ENCODE measurements around the gene GATA2.

Gene GATA2

GRCh38 chr3:128492671-128493569 is at the start of gene GATA2:
GATA2 (minus strand) TSS chr3:128493201; CDS start chr3:128487031, 6,170 bp downstream.
- H3K4me3 ChIP-seq (ENCODE audit: low read depth, low read length), result no peak within 1 kb of the TSS

GRCh38 chr3:128541246-128541645 is 48.2 kb upstream of the GATA2 start:
- no peak for TF ChIP-seq CTCF (IDR thresholded peaks at IDR 0.05; ENCODE audit: low read depth, low read length)
- H3K4me3 ChIP-seq (ENCODE audit: low read depth, low read length), result no peak overlapping the region

More at GRCh38 chr3:128492671-128493569, at the start of gene GATA2:
- TF ChIP-seq CTCF (IDR thresholded peaks at IDR 0.05; ENCODE audit: low read depth, low read length), result no peak

GRCh38 chr3:128539376-128539775 is 46.4 kb upstream of the GATA2 start:
- TF ChIP-seq CTCF (IDR thresholded peaks at IDR 0.05; ENCODE audit: low read depth, low read length), result no peak
- no peak overlapping the region for H3K4me3 ChIP-seq (ENCODE audit: low read depth, low read length)

- H3K4me3 ChIP-seq (ENCODE audit: low read depth, low read length), result no peak overlapping the region
- no peak for TF ChIP-seq CTCF (IDR thresholded peaks at IDR 0.05; ENCODE audit: low read depth, low read length)
Measured at GRCh38 chr3:128537091-128537703, 44.2 kb upstream of the GATA2 start.

- H3K4me3 ChIP-seq (ENCODE audit: low read depth, low read length), result no peak overlapping the region
- no peak for TF ChIP-seq CTCF (IDR thresholded peaks at IDR 0.05; ENCODE audit: low read depth, low read length)
Measured at GRCh38 chr3:128532012-128532983, 39.3 kb upstream of the GATA2 start.

GRCh38 chr3:128524374-128525299 is 31.6 kb upstream of the GATA2 start:
- H3K4me3 ChIP-seq (ENCODE audit: low read depth, low read length), result no peak overlapping the region
- TF ChIP-seq CTCF (IDR thresholded peaks at IDR 0.05; ENCODE audit: low read depth, low read length), result no peak

Data from WI38 (cell line).